ENCODE data around the gene SLC6A18.

The SLC6A18 gene

DNA sequence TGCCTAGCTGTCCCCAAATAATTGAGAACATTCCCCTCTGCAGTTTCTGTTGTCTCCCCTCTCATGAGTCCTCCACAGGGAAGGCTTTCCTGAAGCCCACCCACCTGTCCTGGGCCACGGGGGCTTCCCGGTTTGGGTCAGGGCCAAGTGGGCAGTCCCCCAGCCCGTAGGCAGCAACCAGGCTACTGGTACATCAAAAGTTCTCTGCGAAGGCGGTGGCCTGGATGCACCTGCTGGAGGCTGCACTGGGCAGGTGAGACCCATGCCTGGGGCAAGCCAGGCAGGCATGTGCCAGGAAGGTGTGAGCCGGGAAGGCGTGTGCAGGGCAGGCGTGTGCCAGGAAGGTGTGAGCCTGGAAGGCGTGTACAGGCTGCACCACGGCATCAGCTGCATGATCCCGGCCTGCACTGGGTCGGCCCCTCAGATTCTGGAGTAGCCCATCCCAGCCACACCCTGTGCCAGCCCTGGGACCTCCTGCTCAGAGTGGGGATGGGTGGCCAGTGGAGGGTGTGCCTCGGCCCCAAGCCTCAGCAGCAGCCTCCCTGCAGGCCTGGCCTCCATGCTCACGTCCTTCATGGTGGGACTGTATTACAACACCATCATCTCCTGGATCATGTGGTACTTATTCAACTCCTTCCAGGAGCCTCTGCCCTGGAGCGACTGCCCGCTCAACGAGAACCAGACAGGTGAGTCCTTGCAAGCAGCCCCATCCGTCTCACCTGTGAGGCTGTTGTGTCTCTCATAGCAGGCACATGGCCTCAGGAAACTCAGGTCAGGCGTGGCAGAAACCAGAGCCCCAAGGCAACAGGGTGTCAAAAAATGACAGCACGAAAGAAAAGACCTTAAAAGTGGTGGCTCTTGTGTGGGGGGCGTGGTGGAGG lies 15.0 kb upstream of the SLC6A18 start:
- in situ Hi-C loops (cut with MboI; ENCODE audit: low sequenced_read_pairs, unreplicated experiment), result no loop called here
- TF ChIP-seq, protein P1, sequence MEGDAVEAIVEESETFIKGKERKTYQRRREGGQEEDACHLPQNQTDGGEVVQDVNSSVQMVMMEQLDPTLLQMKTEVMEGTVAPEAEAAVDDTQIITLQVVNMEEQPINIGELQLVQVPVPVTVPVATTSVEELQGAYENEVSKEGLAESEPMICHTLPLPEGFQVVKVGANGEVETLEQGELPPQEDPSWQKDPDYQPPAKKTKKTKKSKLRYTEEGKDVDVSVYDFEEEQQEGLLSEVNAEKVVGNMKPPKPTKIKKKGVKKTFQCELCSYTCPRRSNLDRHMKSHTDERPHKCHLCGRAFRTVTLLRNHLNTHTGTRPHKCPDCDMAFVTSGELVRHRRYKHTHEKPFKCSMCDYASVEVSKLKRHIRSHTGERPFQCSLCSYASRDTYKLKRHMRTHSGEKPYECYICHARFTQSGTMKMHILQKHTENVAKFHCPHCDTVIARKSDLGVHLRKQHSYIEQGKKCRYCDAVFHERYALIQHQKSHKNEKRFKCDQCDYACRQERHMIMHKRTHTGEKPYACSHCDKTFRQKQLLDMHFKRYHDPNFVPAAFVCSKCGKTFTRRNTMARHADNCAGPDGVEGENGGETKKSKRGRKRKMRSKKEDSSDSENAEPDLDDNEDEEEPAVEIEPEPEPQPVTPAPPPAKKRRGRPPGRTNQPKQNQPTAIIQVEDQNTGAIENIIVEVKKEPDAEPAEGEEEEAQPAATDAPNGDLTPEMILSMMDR (IDR thresholded peaks at IDR 0.05; ENCODE audit: borderline replicate concordance, control extremely low read depth, extremely low read depth, insufficient read depth, missing control alignments), result no peak
- DNase-seq (ENCODE audit: low spot score), result no peak

DNA sequence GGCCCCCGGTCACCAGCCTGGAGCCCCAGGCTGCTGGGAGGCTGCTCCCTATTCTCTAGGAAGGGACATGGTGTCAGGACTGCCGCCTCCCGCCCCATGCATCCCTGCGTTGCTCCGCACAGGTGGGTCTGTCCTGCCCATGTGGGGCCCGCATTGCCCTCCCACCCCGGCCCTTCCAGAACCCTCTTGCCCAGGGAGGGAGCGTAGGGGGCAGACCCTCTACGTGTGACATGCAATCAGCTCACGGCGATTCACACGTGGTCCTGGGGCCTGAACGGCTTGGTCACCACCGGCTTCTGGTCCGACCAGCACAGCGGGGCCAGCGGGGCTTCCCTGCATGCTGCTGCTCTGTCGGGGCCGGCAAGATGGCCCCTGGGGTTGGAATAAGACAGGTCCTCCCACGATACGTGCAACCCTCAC lies 14.3 kb upstream of the SLC6A18 start:
- no peak for DNase-seq (ENCODE audit: low spot score)
- TF ChIP-seq, protein P1 (IDR thresholded peaks at IDR 0.05; ENCODE audit: borderline replicate concordance, control extremely low read depth, extremely low read depth, insufficient read depth, missing control alignments), result no peak
- in situ Hi-C loops (cut with MboI; ENCODE audit: low sequenced_read_pairs, unreplicated experiment), result no loop called here

DNA sequence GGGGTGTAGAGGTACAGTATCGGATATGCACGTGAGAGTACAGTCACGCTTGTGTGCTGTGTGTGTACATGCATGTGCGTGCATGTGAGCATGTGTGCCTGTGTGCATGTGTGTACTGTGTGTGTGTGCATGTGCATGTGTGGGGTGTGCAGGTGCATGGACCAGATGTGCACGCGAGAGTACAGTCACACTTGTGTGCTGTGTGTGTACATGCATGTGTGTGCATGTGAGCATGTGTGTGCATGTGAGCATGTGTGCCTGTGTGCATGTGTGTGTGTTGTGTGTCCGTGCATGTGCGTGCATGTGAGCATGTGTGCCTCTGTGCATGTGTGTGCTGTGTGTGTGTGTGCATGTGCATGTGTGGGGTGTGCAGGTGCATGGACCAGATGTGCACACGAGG lies 13.5 kb upstream of the SLC6A18 start:
- DNase-seq (ENCODE audit: low spot score), result no peak
- in situ Hi-C loops (cut with MboI; ENCODE audit: low sequenced_read_pairs, unreplicated experiment), result no loop called here
- TF ChIP-seq, protein P1 (IDR thresholded peaks at IDR 0.05; ENCODE audit: borderline replicate concordance, control extremely low read depth, extremely low read depth, insufficient read depth, missing control alignments), result no peak

DNA sequence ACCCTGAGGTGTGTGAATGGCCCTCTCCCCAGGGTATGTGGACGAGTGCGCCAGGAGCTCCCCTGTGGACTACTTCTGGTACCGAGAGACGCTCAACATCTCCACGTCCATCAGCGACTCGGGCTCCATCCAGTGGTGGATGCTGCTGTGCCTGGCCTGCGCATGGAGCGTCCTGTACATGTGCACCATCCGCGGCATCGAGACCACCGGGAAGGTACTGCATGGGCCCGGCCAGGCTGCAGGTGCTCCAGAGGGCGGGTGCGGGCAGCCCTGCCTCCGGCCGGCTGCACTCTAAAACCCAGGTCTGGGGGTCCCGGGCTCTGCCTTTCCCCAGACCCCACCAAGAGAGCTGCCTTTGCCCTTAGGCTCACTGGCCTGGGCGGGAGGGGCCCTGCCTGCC lies 12.9 kb upstream of the SLC6A18 start:
- TF ChIP-seq, protein P1 (IDR thresholded peaks at IDR 0.05; ENCODE audit: borderline replicate concordance, control extremely low read depth, extremely low read depth, insufficient read depth, missing control alignments), result no peak
- in situ Hi-C loops (cut with MboI; ENCODE audit: low sequenced_read_pairs, unreplicated experiment), result no loop called here
- no peak for DNase-seq (ENCODE audit: low spot score)

DNA sequence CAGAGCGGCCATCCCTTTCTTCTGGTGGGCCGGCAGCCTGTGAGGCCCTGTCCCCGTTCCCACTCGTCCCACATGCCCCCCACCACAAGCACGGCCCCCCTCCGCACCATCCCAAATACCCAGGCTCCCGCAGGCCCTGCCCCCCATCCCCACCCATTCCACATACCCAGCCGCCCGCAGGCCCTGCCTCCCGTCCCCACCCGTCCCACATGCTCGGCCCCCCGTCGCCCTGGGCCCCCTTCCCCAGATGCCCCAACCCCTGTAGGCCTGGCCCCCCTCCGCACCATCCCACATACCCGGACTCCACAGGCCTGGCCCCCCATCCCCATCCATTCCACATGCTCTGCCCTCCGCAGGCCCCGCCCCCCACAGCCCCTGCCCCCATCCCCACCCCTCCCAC lies 12.3 kb upstream of the SLC6A18 start:
- TF ChIP-seq, protein P1 (IDR thresholded peaks at IDR 0.05; ENCODE audit: borderline replicate concordance, control extremely low read depth, extremely low read depth, insufficient read depth, missing control alignments), result no peak
- DNase-seq (ENCODE audit: low spot score), result no peak
- in situ Hi-C loops (cut with MboI; ENCODE audit: low sequenced_read_pairs, unreplicated experiment), result no loop called here

DNA sequence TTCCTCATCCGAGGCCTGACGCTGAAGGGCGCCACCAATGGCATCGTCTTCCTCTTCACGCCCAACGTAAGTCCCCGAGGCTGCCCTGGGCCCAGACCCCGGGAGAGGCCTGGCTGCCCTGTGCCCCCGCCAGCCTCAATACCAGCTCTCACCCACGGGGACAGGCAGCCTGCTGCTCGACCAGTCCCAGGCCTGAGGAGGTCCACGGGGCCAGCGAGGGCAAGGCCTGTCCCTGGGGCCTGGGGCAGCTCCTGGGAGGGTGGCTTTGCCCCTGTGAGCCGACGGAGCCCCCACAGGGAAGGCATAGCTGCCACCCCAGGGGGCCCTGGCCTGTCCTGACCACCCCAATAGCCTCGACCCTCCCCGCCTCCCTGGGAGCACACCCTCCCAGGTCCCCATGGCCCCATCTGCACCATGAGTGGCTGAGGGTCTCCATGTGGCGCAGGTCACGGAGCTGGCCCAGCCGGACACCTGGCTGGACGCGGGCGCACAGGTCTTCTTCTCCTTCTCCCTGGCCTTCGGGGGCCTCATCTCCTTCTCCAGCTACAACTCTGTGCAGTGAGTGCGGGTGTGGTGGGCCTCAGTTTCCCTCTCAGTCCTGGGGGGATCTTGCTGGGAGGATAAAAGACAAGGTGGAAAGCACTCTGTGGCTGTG lies 11.5 kb upstream of the SLC6A18 start:
- DNase-seq (ENCODE audit: low spot score), result no peak
- in situ Hi-C loops (cut with MboI; ENCODE audit: low sequenced_read_pairs, unreplicated experiment), result no loop called here
- TF ChIP-seq, protein P1 (IDR thresholded peaks at IDR 0.05; ENCODE audit: borderline replicate concordance, control extremely low read depth, extremely low read depth, insufficient read depth, missing control alignments), result no peak
